Spleen (tissue), 13 donors: Measurements from ENCODE around the gene SHLD1. TPM values are rescaled to one million over a fixed set of nuclear protein-coding genes. Genes with fewer than 3 reads are reported as not detected.
A peak's percentile ranks its signal among the peaks of the same experiment; 100 is the strongest.
"Not testable (repeated sequence)": the region's sequence is repeated elsewhere in the genome, so short reads cannot be mapped to it uniquely, and the experiment has no call there.

Source experiments
- DNase-seq: peaks from one replicate; pipeline ENCODE4 v3.0.0-alpha.2; 2020
- H3K27ac ChIP-seq, 8 donors: fragments of 200-600 bp; sonication (generic) in 7 of 8; 1 replicate in 4 of 8; 2 replicates in 4 of 8; pipeline versions ENCODE4 v1.5.0 to v1.8.0; 2016 to 2021; ENCODE audit warnings: inconsistent platforms in 4 of 8, mild to moderate bottlenecking in 4 of 8, moderate library complexity in 1 of 8
- H3K27me3 ChIP-seq, 7 donors: fragments of 200-600 bp; sonication (generic) in 6 of 7; replicated peaks in 1 of 7; 1 replicate in 4 of 7; 2 replicates in 3 of 7; pipeline versions ENCODE4 v1.5.0 to v1.8.0; 2016 to 2021; ENCODE audit warnings: inconsistent platforms in 3 of 7, mild to moderate bottlenecking in 1 of 7
- H3K36me3 ChIP-seq, 6 donors: fragments of 200-600 bp; sonication (generic) in 5 of 6; 1 replicate in 4 of 6; 2 replicates in 2 of 6; pipeline versions ENCODE4 v1.5.0 to v1.8.0; 2016 to 2021; ENCODE audit warnings: inconsistent platforms in 2 of 6
- H3K4me1 ChIP-seq, 6 donors: fragments of 200-600 bp; sonication (generic) in 5 of 6; 1 replicate in 3 of 6; 2 replicates in 3 of 6; pipeline versions ENCODE4 v1.5.0 to v1.8.0; 2016 to 2021; ENCODE audit warnings: inconsistent platforms in 3 of 6
- H3K4me3 ChIP-seq, 8 donors: fragments of 200-600 bp; sonication (generic) in 7 of 8; 1 replicate in 4 of 8; 2 replicates in 4 of 8; pipeline versions ENCODE4 v1.5.0 to v1.8.0; 2016 to 2021; ENCODE audit warnings: inconsistent platforms in 4 of 8, mild to moderate bottlenecking in 4 of 8, moderate library complexity in 2 of 8
- H3K9me3 ChIP-seq, 8 donors: fragments of 200-600 bp; sonication (generic) in 7 of 8; 1 replicate in 4 of 8; 2 replicates in 4 of 8; pipeline versions ENCODE4 v1.5.0 to v1.8.0; 2016 to 2021; ENCODE audit warnings: inconsistent platforms in 4 of 8
- CTCF ChIP-seq, 11 experiments: fragments of 200-600 bp in 7 of 11; fragments of 450-650 bp in 4 of 11; sonication (generic) in 4 of 11; IDR thresholded peaks in 8 of 11; conservative IDR thresholded peaks in 3 of 11; 1 replicate in 7 of 11; 2 replicates in 4 of 11; pipeline versions ENCODE4 v1.4.0 to v1.8.0; 2016 to 2021; ENCODE audit warnings: antibody characterized with exemption in 11 of 11, inconsistent platforms in 4 of 11, mild to moderate bottlenecking in 1 of 11
- POLR2A ChIP-seq, 3 donors: fragments of 450-650 bp; IDR thresholded peaks; one replicate each; pipeline ENCODE4 v1.5.1; 2017; ENCODE audit warnings: antibody characterized with exemption in 3 of 3, mild to moderate bottlenecking in 1 of 3
- POLR2AphosphoS5 ChIP-seq, 3 donors: sonication (generic); formaldehyde crosslinking; IDR thresholded peaks; one replicate each; pipeline ENCODE4 v1.5.1; 2017; ENCODE audit warnings: antibody characterized with exemption in 3 of 3
- WGBS, 5 donors: extraction: QIAGEN DNeasy Blood & Tissue Kit in 3 of 5; methylation state at CpG; one replicate each; pipeline versions ENCODE4 v1.1.5 to v1.1.7; 2013 to 2018; 5-methylcytosine and 5-hydroxymethylcytosine counted together
- intact Hi-C: fragments of 100-400 bp; cut with DNase I; formaldehyde crosslinking; loops from one replicate; pipeline ENCODE4 v1.15.0; 2023; ENCODE audit warnings: low total_unique reads
- long read RNA-seq, 2 donors: transcript quantifications; one replicate each; lab custom pipeline, GENCODE V29; 2026
- polyA plus RNA-seq, 3 donors: library from polyadenylated mRNA; stranded (reverse); fragments of 200-250 nt; gene quantifications; one replicate each; pipeline ENCODE4 v1.2.1, GENCODE V29; 2013
- total RNA-seq, 7 donors: library from RNA; depleted of rRNA in 3 of 7; stranded (reverse); fragments of >200 nt in 3 of 7; fragmentation: NEBNext Ultra II Directional in 4 of 7; extraction: Animal tissue kit (Norgen Biotek cat#: 25700) in 4 of 7; gene quantifications; one replicate each; pipeline versions ENCODE4 v1.1.0 to v1.2.1, GENCODE V29; 2016 to 2021
- donor health status: healthy with polysubstance abuse.
- donor health status: DM: no; HTN: no; CAD: no; lungs with moderate emphysema.
- donor health status: DM: no; HTN: no; CAD: no.
- donor health status: Bipolar disorder and iron deficiency.
- donor health status: healthy.
- donor health status: DM: no; HTN: no; CAD: no.
- donor health status: DM: yes; HTN: yes; CAD: no.

Gene SHLD1
- total RNA-seq (10 to 100 TPM in 6 of 7 donors, 1 to 10 TPM in 1; 8.1 to 18.2 (median 11.9) TPM), polyA plus RNA-seq (10 to 100 TPM; 15.1 to 18.6 (median 17.1) TPM)
- long read RNA-seq, donor 1, partial matches to known transcripts, result 0 of 6 reads
- long read RNA-seq, donor 1, other reads (novel, unspliced or antisense), result 0 of 6 reads
- long read RNA-seq, donor 2, transcript SHLD1-201 (3 exons, 1,154 nt), result major isoform, 5 of 9 reads
- long read RNA-seq, donor 2, partial matches to known transcripts, result 0 of 9 reads
- long read RNA-seq, donor 2, other reads (novel, unspliced or antisense), result 0 of 9 reads

- TF ChIP-seq CTCF (IDR thresholded peaks at IDR 0.05 in 8 of 11, conservative IDR thresholded peaks at IDR 0.05 in 3 of 11) (no peak), POLR2AphosphoS5 (IDR thresholded peaks at IDR 0.05) (peak in 2 of 3 donors; percentile 75 to 92), POLR2A (IDR thresholded peaks at IDR 0.05) (no peak)
- intact Hi-C loops, result no loop called here
- DNase-seq, result peak; percentile 94
- peak within 1 kb of the TSS; percentile 79 to 95 (median 89) for H3K27ac ChIP-seq
- peaks cover 0 to 6% (median 0%) of the 10 kb centered on the region in 6 donors for H3K36me3 ChIP-seq
- peaks cover 10 to 47% (median 26%) of the 10 kb centered on the region in 6 donors for H3K4me1 ChIP-seq
- no peaks in the 10 kb centered on the region for H3K27me3 ChIP-seq
- H3K9me3 ChIP-seq, result no peaks in the 10 kb centered on the region
- peak within 1 kb of the TSS; percentile 53 to 84 (median 69) for H3K4me3 ChIP-seq
- WGBS, 5 donors, result 16 to 17% (median 17%) methylated on average over 27 of the region's 27 CpGs
Observed at GRCh38 chr20:5749952-5750779, at the start of gene SHLD1. SHLD1 (plus strand) TSS chr20:5750401; CDS start chr20:5772866, 22,465 bp downstream.

GRCh38 chr20:5702339-5702738 lies 47.9 kb upstream of the SHLD1 start:
- 76 to 96% (median 77%) methylated on average over 3 to 5 of the region's 5 CpGs for WGBS, 5 donors
- not testable (repeated sequence) for DNase-seq

GRCh38 chr20:5703681-5704101 lies 46.5 kb upstream of the SHLD1 start:
- H3K27me3 ChIP-seq, result no peaks in the 10 kb centered on the region

More at GRCh38 chr20:5702339-5702738, 47.9 kb upstream of the SHLD1 start:
- H3K27me3 ChIP-seq, H3K27ac ChIP-seq, H3K4me1 ChIP-seq, H3K36me3 ChIP-seq, H3K9me3 ChIP-seq, intact Hi-C loops, H3K4me3 ChIP-seq: not testable (repeated sequence)

GRCh38 chr20:5705827-5706226 lies 44.4 kb upstream of the SHLD1 start:
- Histone ChIP-seq H3K27ac (no peak overlapping the region), H3K36me3 (no peaks in the 10 kb centered on the region), H3K27me3 (no peaks in the 10 kb centered on the region), H3K4me3 (no peak overlapping the region), H3K9me3 (no peaks in the 10 kb centered on the region), H3K4me1 (no peaks in the 10 kb centered on the region)
- intact Hi-C loops, result no loop called here
- no peak for TF ChIP-seq POLR2AphosphoS5 (IDR thresholded peaks at IDR 0.05)
- no peak for TF ChIP-seq CTCF (IDR thresholded peaks at IDR 0.05 in 8 of 11, conservative IDR thresholded peaks at IDR 0.05 in 3 of 11)
- TF ChIP-seq POLR2A (IDR thresholded peaks at IDR 0.05), result no peak
- no peak for DNase-seq
- 81 to 95% (median 91%) methylated on average over 6 of the region's 6 CpGs for WGBS, 5 donors

More at GRCh38 chr20:5703681-5704101, 46.5 kb upstream of the SHLD1 start:
- Histone ChIP-seq H3K9me3 (no peaks in the 10 kb centered on the region), H3K27ac (no peak overlapping the region), H3K4me1 (no peaks in the 10 kb centered on the region), H3K4me3 (no peak overlapping the region), H3K36me3 (no peaks in the 10 kb centered on the region)
- no peak for TF ChIP-seq CTCF (IDR thresholded peaks at IDR 0.05 in 8 of 11, conservative IDR thresholded peaks at IDR 0.05 in 3 of 11)
- TF ChIP-seq POLR2A (IDR thresholded peaks at IDR 0.05), result no peak
- TF ChIP-seq POLR2AphosphoS5 (IDR thresholded peaks at IDR 0.05), result no peak
- WGBS, 5 donors, result 52 to 70% (median 59%) methylated on average over 5 of the region's 5 CpGs
- no peak for DNase-seq
- intact Hi-C loops, result no loop called here
